Right lung (tissue), 5 donors: ENCODE data around the gene PDGFD. TPM values are rescaled to one million over a fixed set of nuclear protein-coding genes. Genes with fewer than 3 reads are reported as not detected.

Experiments used
- DNase-seq, 2 donors: peaks; one replicate each; pipeline ENCODE4 v3.0.0-alpha.2; 2013
- polyA plus RNA-seq, 5 donors: library from polyadenylated mRNA; unstranded; fragments of 120-200 nt; gene quantifications; one replicate each; pipeline versions ENCODE4 v1.2.1 to v1.2.3, GENCODE V29; 2013; ENCODE audit warnings: inconsistent platforms in 1 of 5, low replicate concordance in 1 of 5; ENCODE audit not compliant: insufficient read length in 5 of 5, insufficient read depth in 1 of 5

Gene PDGFD
- polyA plus RNA-seq, 5 donors = 4.3 to 7.6 (median 6.0) TPM

DNA sequence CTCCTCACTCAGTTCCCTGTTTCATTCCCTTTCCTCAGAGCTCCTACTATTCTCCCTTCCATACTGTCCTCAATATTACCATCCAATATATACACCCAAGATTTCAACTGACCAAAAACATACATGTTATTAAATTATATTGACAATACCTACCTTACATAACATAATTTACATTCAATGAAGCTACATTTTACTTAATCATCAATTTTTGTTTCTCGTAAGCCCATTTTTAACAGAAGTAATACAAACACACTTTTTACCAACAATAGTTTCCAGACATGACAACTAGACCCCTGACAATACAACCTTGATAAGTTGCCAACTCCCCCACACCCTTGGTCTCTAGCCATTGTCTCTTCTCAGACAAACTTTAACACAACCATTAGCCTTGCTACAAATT is 273.3 kb downstream of the PDGFD start:
- no peak for DNase-seq

DNA sequence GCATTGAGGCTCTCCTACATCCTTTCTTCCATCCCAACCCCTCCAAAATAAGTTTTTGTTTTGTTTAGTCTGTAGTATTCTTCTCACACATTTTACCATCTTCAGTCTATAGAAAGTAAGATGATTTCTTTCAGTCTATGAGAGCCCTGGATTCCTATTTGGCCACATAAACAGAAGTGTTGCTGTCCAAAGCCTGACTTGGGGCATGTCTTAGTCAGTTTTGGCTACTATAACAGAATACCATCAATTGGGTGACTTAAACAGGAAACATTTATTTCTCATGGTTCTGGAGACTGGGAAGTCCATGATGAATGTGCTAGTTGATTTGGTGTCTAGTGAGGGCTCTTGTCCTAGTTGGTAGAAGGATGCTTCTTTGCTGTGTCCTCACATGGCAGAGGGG is 274.3 kb downstream of the PDGFD start:
- DNase-seq = no peak

DNA sequence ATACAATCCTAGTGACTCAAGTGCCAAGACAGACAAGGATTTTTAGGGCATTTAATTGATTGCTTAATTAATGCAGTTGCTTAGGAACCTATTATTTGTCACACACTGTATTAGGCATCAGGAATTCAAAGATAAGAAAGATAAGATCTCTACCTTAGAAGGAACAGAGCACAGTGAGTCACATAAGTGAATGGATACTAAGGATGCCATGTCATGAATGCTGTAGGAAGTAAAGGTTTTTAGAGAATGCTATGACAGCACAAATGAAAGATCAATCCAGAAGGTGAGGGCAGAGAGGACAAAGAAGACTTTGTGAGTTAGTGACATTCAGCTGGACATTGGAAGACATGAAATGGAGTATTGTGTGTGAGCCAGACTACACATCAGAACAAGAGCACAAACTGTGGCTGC is 275.4 kb downstream of the PDGFD start:
- no peak for DNase-seq

DNA sequence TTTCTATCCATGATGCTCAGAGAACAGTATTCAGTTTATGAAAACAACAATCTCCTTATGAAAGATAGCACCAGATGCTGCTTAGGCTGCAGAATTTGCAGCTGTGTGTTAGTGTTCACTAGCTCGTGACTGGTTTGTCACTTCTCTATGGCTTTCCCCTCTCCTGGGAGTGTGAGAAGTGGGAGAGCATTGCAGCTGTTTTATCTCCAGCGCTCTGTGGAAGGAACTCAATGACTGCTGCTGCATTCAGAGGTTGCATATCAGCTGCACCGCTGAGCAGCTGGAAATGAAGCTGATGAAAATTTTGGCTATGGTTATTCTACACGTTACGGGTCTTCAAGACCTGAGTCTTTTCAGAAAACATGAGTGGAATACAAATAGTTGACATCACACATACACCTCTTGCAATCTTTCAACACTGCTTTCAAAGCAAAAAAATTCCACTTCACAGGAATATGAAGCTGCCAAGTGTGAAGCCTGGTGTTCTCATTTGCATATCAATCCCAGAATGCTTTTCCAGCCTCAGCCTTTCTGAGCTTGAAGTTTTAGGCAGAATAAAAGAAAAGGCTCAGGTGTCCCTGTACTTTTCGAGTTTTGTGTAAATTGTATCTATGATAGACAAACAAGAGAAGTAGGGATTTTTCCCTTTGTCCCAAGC is 276.8 kb downstream of the PDGFD start:
- DNase-seq = peak; percentile 6 to 19

DNA sequence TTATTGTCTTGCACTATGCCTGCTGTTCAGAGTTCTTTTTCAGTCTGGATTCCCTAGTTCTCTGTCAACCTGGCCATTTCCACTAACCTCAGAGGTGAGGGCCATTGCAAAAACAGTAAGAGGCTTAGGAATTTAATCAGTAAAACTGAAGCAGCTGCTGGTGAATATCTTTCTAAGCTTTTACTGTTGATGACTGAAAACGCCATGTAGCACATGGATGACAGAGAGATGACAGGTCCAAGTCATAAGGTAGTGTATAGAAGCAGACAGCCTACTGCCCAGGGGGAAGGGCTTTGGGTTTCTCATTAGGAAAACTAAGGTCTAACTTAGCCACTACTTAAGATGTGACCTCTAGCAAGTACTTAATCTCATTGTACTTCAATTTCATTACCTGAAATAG is 280.1 kb downstream of the PDGFD start:
- no peak for DNase-seq

DNA sequence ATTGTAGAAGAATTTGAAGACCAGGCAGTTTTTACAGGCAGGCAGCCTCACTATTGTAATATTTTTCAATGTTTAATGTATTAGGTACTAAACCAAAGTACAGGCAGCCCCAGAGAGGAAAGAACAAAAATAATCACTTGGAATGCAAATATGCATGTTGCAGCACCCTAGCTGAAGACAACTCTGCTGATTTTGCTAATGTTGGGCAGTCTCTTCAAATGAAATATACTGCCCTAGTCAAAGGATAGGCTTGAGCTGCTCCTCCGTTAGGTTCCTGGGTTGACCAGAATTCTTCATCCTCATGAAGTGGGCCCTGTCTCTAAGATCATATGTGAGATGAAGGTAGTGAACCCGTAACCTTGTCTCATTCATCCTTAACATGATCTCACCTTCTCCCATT is 280.7 kb downstream of the PDGFD start:
- DNase-seq = no peak

DNA sequence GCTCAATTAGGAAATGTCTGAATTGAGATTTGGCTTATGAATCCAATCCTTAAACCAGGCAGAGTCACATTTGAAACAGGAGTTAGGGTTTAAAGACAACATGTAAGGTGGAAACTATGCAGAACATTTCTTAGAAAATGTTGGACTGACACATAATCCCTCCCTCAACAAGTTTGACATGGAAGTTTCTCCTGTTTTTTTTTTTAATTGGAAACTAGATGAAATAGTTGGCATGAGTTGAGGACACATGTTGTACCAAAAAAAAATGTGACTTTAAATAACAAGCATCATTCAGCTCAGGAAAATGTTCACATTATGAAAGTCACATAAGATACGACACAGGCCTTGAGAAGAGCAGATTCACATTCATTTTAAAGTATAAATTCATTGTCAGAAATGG is 282.4 kb downstream of the PDGFD start:
- DNase-seq = no peak

DNA sequence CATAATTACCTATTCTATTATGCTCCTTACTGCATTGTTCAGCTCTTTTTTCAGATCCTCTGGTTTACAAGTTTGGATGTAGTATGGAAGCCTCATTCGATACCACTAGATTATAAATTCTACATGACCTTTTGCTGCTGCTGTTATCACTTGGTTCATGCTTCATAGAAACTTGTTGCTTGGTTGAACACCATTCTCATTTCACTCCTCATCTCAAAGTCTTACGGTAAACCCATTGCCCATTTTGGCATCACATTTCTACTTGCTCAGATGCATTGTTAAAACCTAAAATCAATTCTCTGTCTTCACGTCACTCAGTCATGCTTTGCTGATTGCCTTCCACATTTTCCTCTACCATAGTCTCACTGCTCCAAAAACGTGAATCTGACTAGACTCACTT is 283.0 kb downstream of the PDGFD start:
- DNase-seq = no peak

DNA sequence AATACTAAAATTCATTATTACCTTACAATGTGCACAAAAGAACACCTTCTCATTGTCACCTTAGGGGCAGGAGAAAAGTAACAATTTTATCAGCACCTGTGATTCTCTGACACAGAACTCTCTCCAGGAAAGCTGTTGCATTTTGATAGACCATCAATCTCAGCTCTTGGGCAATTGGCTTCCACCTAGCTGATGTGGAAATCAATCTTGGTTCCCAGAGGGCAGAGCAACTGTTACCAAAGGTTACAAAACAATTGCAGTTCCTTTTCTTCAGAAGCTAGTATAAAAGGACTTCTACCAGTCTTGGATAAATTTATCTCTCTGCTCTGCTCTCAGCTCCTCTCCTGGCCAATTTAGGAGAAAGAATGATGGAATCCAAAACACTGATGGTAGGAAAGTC is 285.3 kb downstream of the PDGFD start:
- DNase-seq = no peak

DNA sequence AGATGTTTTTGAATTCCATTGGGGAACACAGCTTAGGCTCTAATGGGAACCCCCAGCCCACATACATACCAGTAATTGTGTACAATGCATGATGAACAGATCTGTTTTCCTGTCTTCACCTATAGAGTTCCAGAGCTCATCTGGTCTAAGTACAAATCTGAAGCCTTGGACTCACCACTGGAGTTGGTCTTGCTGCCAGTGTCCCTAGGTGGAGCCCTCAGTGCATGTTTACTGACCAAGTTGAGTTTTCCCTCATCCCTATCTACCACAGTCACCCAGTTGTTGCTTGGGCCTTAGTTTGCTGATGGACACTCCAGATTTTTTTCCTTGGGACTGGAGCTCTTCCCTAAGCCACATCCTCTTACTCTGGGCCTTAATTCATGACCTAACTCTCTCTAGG is 286.7 kb downstream of the PDGFD start:
- no peak for DNase-seq

DNA sequence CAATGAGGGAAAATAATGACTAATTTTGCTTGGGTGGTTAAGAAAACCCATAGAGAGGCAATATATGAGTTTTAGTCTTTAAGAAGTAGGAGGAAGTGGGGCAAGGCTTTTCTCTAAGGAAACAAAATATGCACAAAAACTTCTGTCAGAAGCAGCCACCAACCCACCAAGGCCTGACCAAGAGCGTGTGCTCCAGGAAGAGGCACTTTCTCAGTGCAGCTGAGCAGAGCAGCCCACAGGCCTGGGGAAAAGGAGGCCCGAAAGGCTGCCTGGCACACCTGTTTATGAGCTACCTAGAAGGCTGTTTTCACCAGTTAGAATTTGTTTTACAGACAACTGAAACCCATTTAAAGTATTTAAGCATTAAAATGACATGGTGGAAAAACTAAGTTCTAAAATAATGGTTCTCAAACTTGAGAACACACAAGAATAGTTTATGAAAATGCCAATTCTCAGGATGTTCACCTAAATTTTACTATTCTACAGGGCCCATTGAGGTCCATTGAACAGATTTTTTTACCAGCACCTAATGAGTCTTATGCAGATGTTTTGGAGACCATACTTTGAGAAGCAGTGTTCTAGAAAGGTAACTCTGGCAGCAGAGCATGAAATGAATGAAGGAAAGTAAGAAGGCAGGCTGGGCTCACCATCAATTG is 288.0 kb downstream of the PDGFD start:
- no peak for DNase-seq

DNA sequence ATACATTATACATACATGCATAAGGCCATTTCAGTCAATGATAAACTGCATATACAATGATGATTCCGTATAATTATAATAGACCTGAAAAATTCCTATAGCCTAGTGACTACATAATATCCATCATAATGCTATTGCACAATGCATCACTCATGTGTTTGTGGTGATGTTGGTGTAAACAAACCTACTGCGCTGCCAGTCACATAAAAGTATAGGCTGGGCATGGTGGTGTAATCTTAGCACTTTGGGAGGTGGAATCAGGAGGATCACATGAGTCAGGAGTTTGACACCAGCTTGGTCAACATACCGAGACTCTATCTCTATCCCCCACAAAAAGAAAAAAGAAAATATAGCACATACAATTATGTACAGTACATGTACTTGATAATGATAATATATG is 291.2 kb downstream of the PDGFD start:
- DNase-seq = no peak

DNA sequence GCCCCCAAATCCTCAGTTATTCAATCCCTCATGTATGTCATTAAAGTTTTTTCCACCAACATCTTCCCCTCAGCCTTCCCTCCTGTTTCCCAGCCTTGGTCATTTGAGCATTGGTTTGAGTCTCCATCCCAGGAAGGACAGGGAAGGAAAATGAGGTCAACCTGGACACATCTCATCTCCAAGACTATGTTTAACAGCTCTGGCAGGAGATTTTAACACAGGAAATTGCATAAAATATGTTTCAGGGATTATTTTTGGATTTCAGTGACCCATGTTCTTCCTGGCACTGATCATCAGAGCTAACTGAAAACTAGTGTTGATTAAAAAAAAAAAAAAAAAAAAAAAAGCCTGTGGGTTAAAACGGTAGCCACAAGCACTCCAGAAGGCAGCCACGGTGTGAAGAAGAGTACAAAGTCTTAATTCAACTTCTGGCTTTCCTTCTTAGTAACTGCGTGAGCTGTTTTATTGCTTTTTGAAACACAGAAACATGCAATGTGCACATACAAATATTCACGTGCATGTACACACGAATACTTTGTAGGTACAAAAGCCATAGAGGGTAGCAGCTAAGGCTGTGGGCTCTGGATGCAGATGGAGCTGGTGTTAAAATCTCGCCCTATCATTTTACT is 291.9 kb downstream of the PDGFD start:
- no peak for DNase-seq

DNA sequence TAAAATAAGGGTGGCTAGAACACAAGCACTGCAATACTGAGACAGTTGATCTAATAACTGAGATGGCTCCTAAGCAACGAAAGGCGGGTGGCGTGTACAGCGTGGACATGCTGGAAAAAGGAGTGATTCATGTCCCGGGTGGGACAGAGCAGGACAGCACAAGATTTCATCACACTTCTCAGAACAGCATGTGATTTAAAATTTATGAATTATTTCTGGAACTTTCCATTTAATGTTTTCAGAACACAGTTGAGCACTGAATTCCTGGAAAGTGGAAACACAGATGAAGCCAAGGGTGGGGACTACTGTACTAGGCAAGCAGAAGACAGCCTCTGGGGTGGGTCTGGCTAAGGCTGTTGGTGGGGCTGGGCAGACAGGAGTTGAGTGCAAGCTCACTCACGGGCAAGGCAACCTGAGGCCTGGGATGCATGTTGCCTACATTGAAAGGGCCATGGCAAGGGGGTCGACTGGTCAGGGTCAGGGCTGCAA is 293.1 kb downstream of the PDGFD start:
- DNase-seq = no peak

DNA sequence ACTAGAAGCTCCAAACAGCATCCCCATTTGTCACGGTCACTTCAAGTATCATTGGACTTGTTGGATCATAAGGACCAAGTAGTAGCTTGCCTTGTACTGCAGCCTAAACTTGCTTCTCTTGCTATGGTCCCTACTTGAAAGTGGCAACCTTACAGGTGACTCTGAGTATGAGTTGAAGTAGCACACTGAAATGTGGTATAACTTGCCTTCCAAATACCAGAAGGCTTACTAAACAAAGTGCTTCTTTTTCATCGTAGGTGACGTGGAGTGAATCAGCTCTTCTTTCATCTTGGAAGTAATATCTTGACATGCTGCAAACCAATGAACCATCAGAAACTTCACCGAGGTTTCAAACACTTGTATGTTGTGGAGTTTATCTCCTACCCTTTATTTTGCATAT is 296.5 kb downstream of the PDGFD start:
- no peak for DNase-seq

DNA sequence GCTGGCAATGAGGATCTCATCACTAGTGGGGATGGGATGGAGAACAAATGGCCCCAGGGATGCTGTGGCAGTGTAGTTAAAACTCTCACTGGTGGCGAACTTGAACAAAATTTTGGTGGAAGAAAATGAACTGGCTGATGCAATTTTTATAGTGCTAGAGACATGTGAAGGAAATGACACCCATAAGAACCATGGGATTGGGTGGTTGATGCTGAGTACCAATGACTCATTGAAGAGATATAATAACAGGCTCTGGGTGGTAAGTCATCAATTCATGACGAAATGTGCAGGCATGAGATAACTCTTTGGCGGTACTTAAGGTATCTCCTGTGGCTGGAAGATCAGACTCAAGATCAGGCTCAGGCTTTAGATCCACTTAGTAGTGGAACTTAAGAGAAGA is 300.4 kb downstream of the PDGFD start:
- DNase-seq = no peak

DNA sequence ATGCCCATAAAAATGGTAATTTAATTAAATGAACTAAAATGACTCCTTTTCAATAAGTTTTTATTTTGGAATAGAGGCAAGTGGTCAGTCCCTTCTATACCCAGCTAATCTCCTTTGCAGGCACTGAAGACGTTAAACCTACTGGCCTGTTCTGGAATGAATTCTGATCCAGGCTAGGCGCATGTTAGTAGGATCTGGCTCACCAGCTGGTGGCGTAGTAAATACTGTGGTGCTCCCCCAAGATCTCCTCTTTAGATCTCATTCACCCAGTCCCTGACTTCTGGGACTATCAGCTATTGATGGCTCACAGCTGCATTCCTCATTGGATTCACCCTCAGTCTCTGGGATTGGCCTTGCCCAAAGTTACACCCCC is 301.2 kb downstream of the PDGFD start:
- DNase-seq = no peak

DNA sequence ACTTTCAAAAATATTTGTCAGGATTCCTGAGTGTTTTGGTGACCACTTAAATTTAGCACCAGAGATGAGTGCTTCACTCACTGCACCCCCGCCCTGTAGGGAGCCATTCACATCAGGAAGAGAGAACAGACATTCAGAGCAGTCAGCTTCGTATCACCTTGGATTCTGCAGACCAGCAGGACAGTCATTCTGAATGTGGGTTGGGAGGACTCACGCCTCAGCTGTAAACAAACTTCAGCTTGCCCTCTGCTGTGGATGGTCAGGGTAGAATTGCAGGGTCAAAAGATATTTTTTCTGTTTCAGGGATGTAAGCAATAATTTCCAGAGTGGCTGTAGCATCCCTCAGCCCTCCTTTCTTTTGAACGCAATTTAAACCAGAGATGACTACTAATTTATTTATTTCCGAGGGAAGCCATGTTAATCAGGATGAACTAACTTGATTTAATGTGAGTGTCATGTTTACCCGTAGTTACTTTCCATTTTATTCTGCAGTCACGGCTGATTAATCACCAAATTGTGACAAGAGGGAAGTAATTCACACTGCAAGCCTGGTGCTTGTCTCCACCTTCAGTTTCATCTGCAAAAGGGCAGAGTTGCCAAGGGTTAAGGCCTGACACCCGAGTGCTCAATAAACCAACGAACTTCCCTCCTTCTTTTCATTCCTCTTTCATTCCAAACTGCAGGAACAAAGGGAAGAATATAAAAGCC is 301.7 kb downstream of the PDGFD start:
- DNase-seq = no peak
